K562 (cell line): ENCODE measurements around the gene CSF1. TPM values are rescaled to one million over a fixed set of nuclear protein-coding genes. Genes with fewer than 3 reads are reported as not detected.

Experiments
- BCL6 ChIP-seq: fragments of 250-450 bp; sonication (Bioruptor Pico); IDR thresholded peaks from 2 replicates; pipeline ENCODE4 v1.4.0; 2020
- GATA2 ChIP-seq: sonication (generic); formaldehyde crosslinking; IDR thresholded peaks from 2 replicates; pipeline ENCODE4 v1.4.0; 2020; ENCODE audit warnings: mild to moderate bottlenecking, missing genetic modification reagents
- HDAC1 ChIP-seq, 2 experiments: fragments of 450-650 bp; IDR thresholded peaks; 2 replicates each; pipeline ENCODE4 v1.6.1; 2016 to 2017; ENCODE audit warnings: inconsistent platforms in 1 of 2, mild to moderate bottlenecking in 1 of 2, moderate library complexity in 1 of 2
- HLTF ChIP-seq: fragments of 450-650 bp; IDR thresholded peaks from 2 replicates; pipeline ENCODE4 v1.6.1; 2016
- HMGN3 ChIP-seq: IDR thresholded peaks from 2 replicates; pipeline ENCODE4 v1.6.1; 2011; ENCODE audit warnings: borderline replicate concordance, low read depth, mild to moderate bottlenecking, mixed read lengths, low read length; ENCODE audit not compliant: insufficient read length; ENCODE audit errors: extremely low read depth
- NFE2 ChIP-seq: IDR thresholded peaks from 2 replicates; pipeline ENCODE4 v1.6.1; 2014; ENCODE audit warnings: antibody characterized with exemption, low read depth
- NFRKB ChIP-seq: fragments of 450-650 bp; IDR thresholded peaks from 2 replicates; pipeline ENCODE4 v1.6.1; 2016; ENCODE audit warnings: low read depth
- PCBP1 ChIP-seq: fragments of 200-400 bp; formaldehyde crosslinking; IDR thresholded peaks from 2 replicates; pipeline ENCODE4 v1.6.1; 2018; ENCODE audit warnings: mild to moderate bottlenecking, low read depth, low read length; ENCODE audit not compliant: poor library complexity, severe bottlenecking
- POLR2AphosphoS2 ChIP-seq: IDR thresholded peaks from 2 replicates; pipeline ENCODE4 v1.6.1; 2012; ENCODE audit warnings: low read length, improper control_type of control experiment
- PRPF4 ChIP-seq: fragments of 200-400 bp; formaldehyde crosslinking; IDR thresholded peaks from one replicate; pipeline ENCODE4 v1.6.1; 2017; ENCODE audit warnings: low read length, low read depth, mild to moderate bottlenecking; ENCODE audit not compliant: insufficient read depth, poor library complexity, severe bottlenecking
- PTRF ChIP-seq: fragments of 450-650 bp; IDR thresholded peaks from 2 replicates; pipeline ENCODE4 v1.6.1; 2016; ENCODE audit warnings: mild to moderate bottlenecking, missing genetic modification characterization, missing compliant biosample characterization
- SMARCC2 ChIP-seq: fragments of 450-650 bp; IDR thresholded peaks from 2 replicates; pipeline ENCODE4 v1.6.1; 2017; ENCODE audit warnings: antibody characterized with exemption, moderate library complexity, mild to moderate bottlenecking, low read depth
- STAT5B ChIP-seq: fragments of 250-450 bp; sonication (Bioruptor Pico); IDR thresholded peaks from 2 replicates; pipeline ENCODE4 v1.8.0; 2021; ENCODE audit warnings: mild to moderate bottlenecking, inconsistent platforms
- SUPT5H ChIP-seq: fragments of 450-650 bp; IDR thresholded peaks from 2 replicates; pipeline ENCODE4 v1.6.1; 2016
- TCF7 ChIP-seq: sonication (generic); IDR thresholded peaks from 2 replicates; pipeline ENCODE4 v1.6.1; 2016; ENCODE audit warnings: antibody characterized with exemption, borderline replicate concordance
- TEAD2 ChIP-seq: fragments of 450-650 bp; IDR thresholded peaks from 2 replicates; pipeline ENCODE4 v1.6.1; 2016; ENCODE audit warnings: missing genetic modification characterization, control low read depth, missing compliant biosample characterization
- UBTF ChIP-seq, 2 experiments: IDR thresholded peaks; 2 replicates each; pipeline ENCODE4 v1.6.1; 2012; ENCODE audit warnings: improper control_type of control experiment in 2 of 2, low read depth in 2 of 2, low read length in 2 of 2, borderline replicate concordance in 1 of 2
- ZBTB9 ChIP-seq: fragments of 450-650 bp; formaldehyde crosslinking; IDR thresholded peaks from 2 replicates; pipeline ENCODE4 v1.4.0; 2020; ENCODE audit warnings: mild to moderate bottlenecking, moderate library complexity
- ZMIZ1 ChIP-seq, 2 experiments: fragments of 150-350 bp in 1 of 2; IDR thresholded peaks; 2 replicates each; pipeline ENCODE4 v1.6.1; 2012 to 2016; ENCODE audit warnings: low read depth in 2 of 2, low read length in 2 of 2, mild to moderate bottlenecking in 1 of 2, moderate library complexity in 1 of 2
- ZNF707 ChIP-seq: fragments of 250-450 bp; sonication (Bioruptor Pico); conservative IDR thresholded peaks from 2 replicates; pipeline ENCODE4 v1.8.0; 2022; ENCODE audit warnings: inconsistent platforms, mild to moderate bottlenecking, moderate library complexity
- ZNF76 ChIP-seq: fragments of 250-450 bp; sonication (Bioruptor Pico); IDR thresholded peaks from 2 replicates; pipeline ENCODE4 v1.4.0; 2020; ENCODE audit warnings: mild to moderate bottlenecking, moderate library complexity, borderline replicate concordance
- polyA plus RNA-seq, 8 experiments: library from polyadenylated mRNA; depleted of rRNA in 4 of 8; stranded (reverse) in 5 of 8; unstranded in 3 of 8; fragments of >200 nt; fragmentation: Nextera tagmentation in 2 of 8; fragmentation: Illumina TruSeq in 1 of 8; extraction: Ambion mirVana in 2 of 8; extraction: Trizol in 1 of 8; gene quantifications; 2 replicates each; pipeline versions ENCODE4 v1.2.1 to v1.2.3, GENCODE V29; 2011 to 2014; ENCODE audit warnings: inconsistent platforms in 1 of 8, missing spikeins in 1 of 8
- total RNA-seq, 7 experiments: library from RNA; depleted of rRNA in 6 of 7; stranded (reverse); fragments of >200 nt in 6 of 7; fragmentation: Illumina TruSeq in 2 of 7; extraction: Trizol in 2 of 7; gene quantifications; 2 replicates each; pipeline versions ENCODE4 v1.2.1 to v1.2.3, GENCODE V29; 2011 to 2021; ENCODE audit warnings: low replicate concordance in 1 of 7

Gene CSF1
- total and polyA plus RNA-seq, 9 of the 15 experiments (the other 6 are each of a cell fraction or from before 2014, with no cell fraction given): 0.18 to 11.8 (median 2.8) TPM

GRCh38 chr1:109894823-109895719, 15.6 kb upstream of the CSF1 start (continued):
- TF ChIP-seq UBTF (IDR thresholded peaks at IDR 0.05; ENCODE audit: borderline replicate concordance in 1 of 2, low read depth in 2 of 2, low read length in 2 of 2): no peak
- TF ChIP-seq NFE2: no peak
- no peak for TF ChIP-seq ZMIZ1 (IDR thresholded peaks at IDR 0.05; ENCODE audit: low read depth in 2 of 2, low read length in 2 of 2)
- TF ChIP-seq TEAD2 (tag): no peak
- TF ChIP-seq PRPF4: no peak
- TF ChIP-seq POLR2AphosphoS2: no peak
- no peak for TF ChIP-seq GATA2 (CRISPR knock-in tag)
- TF ChIP-seq PCBP1: no peak
- 0 out of 2 replicates have a peak, but pooled peaks have one; percentile 63 for TF ChIP-seq HLTF
- TF ChIP-seq SUPT5H: no peak
- no peak for TF ChIP-seq SMARCC2
- no peak for TF ChIP-seq HMGN3
- no peak for TF ChIP-seq ZNF707
- TF ChIP-seq TCF7: no peak
- 0 out of 2 replicates have a peak, but pooled peaks have one; percentile 67 for TF ChIP-seq ZNF76 (CRISPR knock-in tag)
- TF ChIP-seq ZBTB9 (CRISPR knock-in tag): 0 out of 2 replicates have a peak, but pooled peaks have one; percentile 33
- TF ChIP-seq PTRF: 0 out of 2 replicates have a peak, but pooled peaks have one; percentile 55
- TF ChIP-seq STAT5B: no peak
- TF ChIP-seq HDAC1 (IDR thresholded peaks at IDR 0.05): peak in 1 of 2 experiments; percentile 45; a peak in 1 of 4 replicates
- TF ChIP-seq BCL6 (CRISPR knock-in tag): peak; percentile 34; the same call in 1 of the 2 replicates
- peak; percentile 52; the same call in 1 of the 2 replicates for TF ChIP-seq NFRKB
